Dendritic cell treated with granulocyte-macrophage colony-stimulating factor and Interleukin-4, amounts not matched to agents 40 ng/mL and 50 ng/mL, for 4 days (primary cell): Measurements from ENCODE around the gene WNT3A.
"Not testable (repeated sequence)": the region's sequence is repeated elsewhere in the genome, so short reads cannot be mapped to it uniquely, and the experiment has no call there.

Experiments
- H3K27ac Mint-ChIP-seq: one replicate; pipeline ENCODE4 v1.8.0; 2022; ENCODE audit warnings: mild to moderate bottlenecking, mixed read lengths
- H3K27me3 Mint-ChIP-seq: one replicate; pipeline ENCODE4 v1.8.0; 2022; ENCODE audit warnings: mild to moderate bottlenecking, mixed read lengths
- H3K36me3 Mint-ChIP-seq: one replicate; pipeline ENCODE4 v1.8.0; 2022; ENCODE audit warnings: low read depth, mixed read lengths
- H3K4me1 Mint-ChIP-seq: one replicate; pipeline ENCODE4 v1.8.0; 2022; ENCODE audit warnings: low read depth, mixed read lengths
- H3K4me3 Mint-ChIP-seq: one replicate; pipeline ENCODE4 v1.8.0; 2022; ENCODE audit warnings: mild to moderate bottlenecking, moderate library complexity, mixed read lengths
- H3K9me3 Mint-ChIP-seq: one replicate; pipeline ENCODE4 v1.8.0; 2022; ENCODE audit warnings: mixed read lengths
- intact Hi-C: fragments of 100-400 bp; cut with micrococcal nuclease; formaldehyde crosslinking; loops from one replicate; pipeline ENCODE4 v1.15.0; 2022

WNT3A gene

DNA sequence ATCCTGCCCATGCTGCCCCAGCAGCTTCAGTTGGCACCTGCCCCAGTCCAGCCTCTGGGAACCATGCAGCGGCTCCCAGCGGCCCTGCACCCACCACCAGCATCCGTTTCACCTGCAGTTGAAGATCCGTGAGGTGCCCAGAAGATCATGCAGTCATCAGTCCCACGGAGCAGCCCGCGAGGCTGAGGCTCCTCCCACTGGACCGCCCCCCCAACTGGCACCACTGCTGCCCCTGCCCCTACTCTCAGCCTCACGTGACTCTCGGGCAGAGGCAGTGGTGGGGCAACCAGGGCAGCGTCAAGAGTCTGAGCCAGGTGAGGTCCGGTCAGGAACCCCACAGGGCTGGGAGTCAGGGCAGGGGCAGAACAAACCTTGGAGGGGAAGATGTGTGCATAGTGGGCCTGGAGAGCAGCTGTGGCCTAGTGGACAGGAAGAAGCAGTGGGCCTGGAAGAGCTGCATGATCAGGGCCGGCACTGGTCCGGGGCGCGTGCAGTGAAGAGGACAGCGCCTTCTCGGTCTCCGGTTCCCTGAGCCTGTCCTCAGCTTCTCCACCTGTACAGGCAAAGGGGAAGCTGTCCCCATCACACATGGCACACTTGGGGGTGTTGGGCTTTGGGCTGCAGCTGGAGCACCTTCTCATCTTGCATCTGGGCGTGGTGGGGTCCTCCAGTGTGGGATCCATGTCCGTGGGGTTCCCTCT lies 31.1 kb upstream of the WNT3A start:
- not testable (repeated sequence) for H3K4me1 Mint-ChIP-seq

DNA sequence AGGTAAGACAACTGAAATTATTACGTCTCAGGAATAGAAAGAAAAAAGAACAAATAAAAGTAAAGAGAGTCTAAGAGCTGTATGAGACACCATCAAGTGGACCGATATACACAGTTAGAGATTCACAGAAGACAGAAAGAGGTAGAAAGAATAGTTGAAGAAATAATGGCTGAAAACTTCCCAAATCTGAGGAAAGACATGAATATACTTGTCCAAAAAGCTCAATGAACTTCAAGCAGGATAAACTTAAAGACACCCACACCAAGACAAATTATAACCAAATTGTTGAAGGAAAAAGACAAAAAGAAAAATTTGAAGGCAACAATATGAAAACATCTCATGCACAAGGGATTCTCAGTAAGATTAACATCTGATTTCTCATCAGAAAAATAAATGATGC lies 19.6 kb upstream of the WNT3A start:
- Mint-ChIP-seq H3K9me3 (no peaks in the 10 kb centered on the region), H3K27ac (no peak overlapping the region), H3K4me3 (no peak overlapping the region), H3K27me3 (peaks cover 12% of the 10 kb centered on the region), H3K4me1 (no peaks in the 10 kb centered on the region), H3K36me3 (no peaks in the 10 kb centered on the region)
- intact Hi-C loops = no loop called here

More for the DNA sequence above, 31.1 kb upstream of the WNT3A start:
- H3K4me3 Mint-ChIP-seq, intact Hi-C loops, H3K9me3 Mint-ChIP-seq, H3K27ac Mint-ChIP-seq, H3K27me3 Mint-ChIP-seq, H3K36me3 Mint-ChIP-seq: not testable (repeated sequence)

DNA sequence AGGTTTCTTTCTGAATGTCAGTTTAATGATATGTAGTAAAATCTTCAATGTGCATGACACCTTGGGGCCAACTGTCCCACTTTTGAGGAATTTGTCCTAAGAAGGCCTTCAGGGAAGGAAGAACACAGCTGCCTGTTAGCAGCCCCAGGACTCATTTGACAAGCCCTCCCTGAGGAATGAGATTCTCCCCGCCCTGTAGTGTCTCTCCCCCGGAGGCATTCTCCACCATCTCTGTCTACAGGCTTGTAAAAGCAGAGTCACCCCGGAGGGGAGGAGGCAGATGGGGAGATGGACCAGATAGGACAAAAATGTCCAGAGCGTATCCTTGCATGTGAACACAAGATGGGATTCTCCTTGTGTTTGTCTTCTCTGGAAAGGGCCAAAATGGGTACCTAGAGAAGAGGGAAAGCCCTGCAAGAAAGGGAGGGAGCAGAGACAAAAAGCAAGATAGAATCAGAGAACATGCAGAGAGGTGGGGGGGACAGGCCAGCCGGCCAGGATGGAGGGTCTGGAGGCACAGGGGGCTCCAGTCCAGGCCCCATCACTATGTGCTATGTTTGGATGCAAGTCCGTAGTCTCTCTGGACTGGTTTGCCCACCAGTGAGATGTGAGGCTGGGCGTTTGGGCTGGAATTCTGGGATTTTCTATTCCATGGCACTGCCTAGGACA lies 12.0 kb upstream of the WNT3A start:
- Mint-ChIP-seq H3K27ac (no peak overlapping the region), H3K4me1 (no peaks in the 10 kb centered on the region), H3K4me3 (no peak overlapping the region), H3K9me3 (peaks cover 15% of the 10 kb centered on the region), H3K36me3 (no peaks in the 10 kb centered on the region), H3K27me3 (peaks cover 10% of the 10 kb centered on the region)
- intact Hi-C loops = loop anchor here (10.0 kb wide), 1 partner anchor 80 kb away; no protein-coding TSS in a partner anchor

DNA sequence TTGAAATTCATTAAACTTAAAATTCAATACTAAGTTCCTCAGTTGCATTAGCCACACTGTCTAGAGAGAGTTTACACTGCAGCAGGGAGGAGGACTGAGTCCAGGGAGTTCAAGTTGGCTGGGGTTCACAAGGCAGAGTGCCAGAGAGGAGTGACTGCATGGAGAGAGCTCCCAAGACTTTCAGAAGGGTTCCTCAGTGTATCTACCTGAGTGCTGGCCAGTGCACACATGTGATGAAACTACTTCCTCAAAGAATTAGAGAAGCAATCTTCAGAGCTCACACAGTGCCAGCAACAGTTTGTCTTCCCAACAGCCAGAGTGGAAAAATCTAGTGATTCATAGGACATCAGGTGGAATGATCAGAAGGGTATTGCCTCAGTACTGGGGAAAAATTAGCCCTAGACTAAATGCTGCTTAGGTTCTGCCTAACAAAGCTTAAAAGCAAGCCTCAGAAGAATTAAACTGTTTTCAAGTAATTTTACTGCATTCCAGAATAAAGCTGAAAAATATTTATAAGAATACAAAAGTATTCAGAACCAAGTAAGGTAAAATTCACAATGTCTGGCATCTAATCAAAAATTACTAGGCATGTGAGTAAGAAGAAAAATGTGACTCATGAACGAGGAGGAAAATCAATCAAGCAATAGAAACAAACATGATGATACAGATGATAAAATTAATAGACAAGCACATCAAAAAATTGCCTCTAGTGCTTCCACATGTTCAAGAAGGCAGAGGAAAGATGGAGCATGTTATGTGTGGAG lies 10.4 kb upstream of the WNT3A start:
- Mint-ChIP-seq H3K4me1 (no peaks in the 10 kb centered on the region), H3K27me3 (peaks cover 11% of the 10 kb centered on the region), H3K27ac (no peak overlapping the region), H3K36me3 (no peaks in the 10 kb centered on the region), H3K4me3 (no peak overlapping the region), H3K9me3 (peaks cover 15% of the 10 kb centered on the region)
- intact Hi-C loops = loop anchor here (10.0 kb wide), 1 partner anchor 78 kb away; no protein-coding TSS in a partner anchor

DNA sequence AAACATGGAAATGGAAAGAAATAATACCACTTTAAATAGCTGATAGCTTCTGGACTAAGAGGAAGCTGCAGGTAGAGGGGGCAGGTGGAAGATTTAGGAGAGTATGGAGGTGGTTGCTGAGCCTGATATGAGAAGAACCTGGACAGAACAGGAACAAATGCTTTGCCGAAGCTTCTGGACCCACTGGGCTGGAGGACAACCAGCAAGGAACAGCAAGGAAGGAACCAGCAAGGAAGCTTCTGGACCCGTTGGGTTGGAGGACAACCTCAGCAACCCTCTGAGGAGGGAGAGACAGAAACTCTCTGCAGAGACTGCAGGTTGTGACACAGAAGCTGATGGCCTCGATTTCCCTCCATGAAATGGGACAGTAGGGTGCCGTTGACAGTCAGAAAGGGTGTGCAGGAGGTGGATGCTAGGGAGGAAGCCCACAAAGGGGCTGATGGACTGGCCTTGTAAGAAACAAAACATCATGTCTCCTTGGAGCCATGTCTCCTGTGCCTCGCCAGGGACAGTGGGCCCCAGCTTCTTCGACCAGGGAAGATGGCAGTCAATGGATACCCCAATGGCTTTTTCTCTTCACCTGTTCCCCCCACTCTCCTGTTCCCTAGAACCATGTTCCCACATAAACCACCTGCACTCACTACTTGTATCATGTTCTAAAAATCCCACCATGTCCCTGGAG lies 8.3 kb upstream of the WNT3A start:
- H3K27ac Mint-ChIP-seq = no peak overlapping the region
- intact Hi-C loops = loop anchor here (1.0 to 10.0 kb wide), 2 partner anchors 76 to 517 kb away; no protein-coding TSS in a partner anchor
- no peaks in the 10 kb centered on the region for H3K36me3 Mint-ChIP-seq
- H3K27me3 Mint-ChIP-seq = peaks cover 15% of the 10 kb centered on the region
- peaks cover 1% of the 10 kb centered on the region for H3K4me1 Mint-ChIP-seq
- H3K9me3 Mint-ChIP-seq = peaks cover 15% of the 10 kb centered on the region
- no peak overlapping the region for H3K4me3 Mint-ChIP-seq

DNA sequence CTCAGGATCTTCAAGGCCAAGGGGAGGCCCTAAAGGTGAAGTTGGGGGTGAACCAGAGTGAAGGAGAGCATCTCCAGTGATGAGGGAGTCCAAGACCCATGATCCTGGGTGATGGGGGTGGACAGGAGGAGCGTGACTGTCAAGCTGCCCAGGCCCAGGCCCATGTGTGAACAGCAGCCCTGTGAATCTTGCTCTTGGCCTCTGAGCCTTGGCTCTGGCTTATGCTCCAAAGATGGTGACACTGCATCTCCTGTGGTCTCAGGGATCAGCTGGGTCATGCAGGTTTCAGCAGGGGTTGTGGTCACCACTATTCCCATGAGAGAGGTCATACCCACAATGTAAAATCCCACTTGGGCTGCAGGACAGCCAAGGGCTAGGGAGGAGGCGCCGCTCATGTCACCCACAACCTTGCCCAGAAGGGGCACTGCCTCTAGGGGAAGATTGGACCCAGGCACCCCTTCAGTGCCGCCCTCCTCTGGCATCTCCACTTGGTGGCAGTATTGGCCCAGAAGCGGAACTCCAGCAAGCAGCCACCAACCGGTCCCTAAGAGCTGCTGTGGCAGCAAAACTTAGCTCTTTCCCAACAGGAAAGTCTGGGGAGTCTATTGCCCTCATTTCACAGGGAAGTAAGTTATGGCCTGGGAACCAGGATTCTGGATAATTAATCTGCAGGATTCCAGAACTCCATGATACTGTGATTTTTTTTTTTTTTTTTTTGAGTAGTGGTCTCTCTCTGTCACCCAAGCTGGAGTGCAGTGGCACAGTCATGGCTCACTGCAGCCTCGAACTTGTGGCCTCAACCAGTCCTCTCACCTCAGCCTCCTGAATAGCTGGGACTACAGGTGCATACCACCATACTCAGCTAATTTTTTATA lies 7.5 kb upstream of the WNT3A start:
- no peak overlapping the region for H3K27ac Mint-ChIP-seq
- no peak overlapping the region for H3K4me3 Mint-ChIP-seq
- H3K9me3 Mint-ChIP-seq = peaks cover 15% of the 10 kb centered on the region
- peaks cover 21% of the 10 kb centered on the region for H3K27me3 Mint-ChIP-seq
- H3K36me3 Mint-ChIP-seq = no peaks in the 10 kb centered on the region
- peaks cover 6% of the 10 kb centered on the region for H3K4me1 Mint-ChIP-seq
- intact Hi-C loops = loop anchor here (1.0 to 10.0 kb wide), 2 partner anchors 76 to 516 kb away; no protein-coding TSS in a partner anchor

DNA sequence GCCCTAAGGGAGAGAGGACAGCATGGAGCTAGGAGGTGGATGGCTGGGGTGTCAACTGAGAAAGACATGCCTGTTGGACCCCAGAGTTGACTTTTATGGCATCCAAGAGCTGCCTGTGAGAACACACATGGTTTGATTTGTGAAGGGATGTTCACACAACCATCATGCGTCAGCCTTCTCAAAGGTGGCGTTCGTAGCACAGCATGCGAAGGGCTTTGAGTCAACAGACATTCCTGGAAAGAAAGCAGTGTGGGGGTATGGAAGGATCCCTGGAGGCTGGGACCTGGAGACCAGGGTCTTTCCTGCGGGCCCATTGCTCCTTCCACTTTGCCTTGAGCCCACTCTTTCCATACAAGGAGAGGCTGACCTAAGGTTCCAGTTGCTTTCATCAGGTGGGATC lies 6.4 kb upstream of the WNT3A start:
- intact Hi-C loops = no loop called here
- Mint-ChIP-seq H3K36me3 (no peaks in the 10 kb centered on the region), H3K27me3 (peaks cover 32% of the 10 kb centered on the region), H3K9me3 (peaks cover 15% of the 10 kb centered on the region), H3K27ac (no peak overlapping the region), H3K4me3 (no peak overlapping the region), H3K4me1 (peaks cover 6% of the 10 kb centered on the region)

DNA sequence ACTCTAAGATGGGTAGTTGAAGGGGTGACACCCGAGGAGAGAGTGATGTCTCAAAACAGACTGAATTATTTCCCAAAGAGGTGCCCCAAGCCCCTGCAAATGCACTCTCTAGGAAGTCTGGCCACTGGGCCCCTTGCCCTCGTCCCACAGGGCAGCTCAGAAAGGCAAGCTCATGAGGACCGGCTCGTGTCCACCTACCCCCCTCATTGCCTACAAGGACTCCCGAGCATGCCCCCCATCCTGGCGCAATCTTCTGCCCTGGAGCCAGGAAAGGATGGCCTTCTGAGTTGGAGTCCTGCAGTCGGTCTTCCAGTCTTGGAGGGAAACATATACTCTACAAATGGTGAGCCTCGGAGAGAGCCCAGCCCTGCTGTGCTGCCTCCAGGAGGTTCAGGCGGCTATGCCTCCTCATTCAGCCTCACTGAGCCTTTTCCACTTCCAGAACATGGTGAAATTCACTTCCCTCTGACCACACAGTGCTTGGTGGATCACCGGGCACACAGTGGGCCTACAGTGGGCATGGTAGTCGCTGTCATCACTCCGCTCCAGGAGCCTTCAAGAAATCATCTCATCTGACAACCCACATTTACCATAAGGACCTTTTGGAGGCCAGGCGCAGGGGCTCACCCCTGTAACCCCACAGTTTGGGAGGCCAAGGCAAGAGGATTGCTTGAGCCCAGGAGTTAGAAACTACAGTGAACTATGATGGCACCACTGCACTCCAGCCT lies 5.8 kb upstream of the WNT3A start:
- intact Hi-C loops = no loop called here
- peaks cover 38% of the 10 kb centered on the region for H3K27me3 Mint-ChIP-seq
- no peak overlapping the region for H3K4me3 Mint-ChIP-seq
- H3K4me1 Mint-ChIP-seq = peaks cover 6% of the 10 kb centered on the region
- H3K9me3 Mint-ChIP-seq = peaks cover 15% of the 10 kb centered on the region
- no peak overlapping the region for H3K27ac Mint-ChIP-seq
- H3K36me3 Mint-ChIP-seq = no peaks in the 10 kb centered on the region

DNA sequence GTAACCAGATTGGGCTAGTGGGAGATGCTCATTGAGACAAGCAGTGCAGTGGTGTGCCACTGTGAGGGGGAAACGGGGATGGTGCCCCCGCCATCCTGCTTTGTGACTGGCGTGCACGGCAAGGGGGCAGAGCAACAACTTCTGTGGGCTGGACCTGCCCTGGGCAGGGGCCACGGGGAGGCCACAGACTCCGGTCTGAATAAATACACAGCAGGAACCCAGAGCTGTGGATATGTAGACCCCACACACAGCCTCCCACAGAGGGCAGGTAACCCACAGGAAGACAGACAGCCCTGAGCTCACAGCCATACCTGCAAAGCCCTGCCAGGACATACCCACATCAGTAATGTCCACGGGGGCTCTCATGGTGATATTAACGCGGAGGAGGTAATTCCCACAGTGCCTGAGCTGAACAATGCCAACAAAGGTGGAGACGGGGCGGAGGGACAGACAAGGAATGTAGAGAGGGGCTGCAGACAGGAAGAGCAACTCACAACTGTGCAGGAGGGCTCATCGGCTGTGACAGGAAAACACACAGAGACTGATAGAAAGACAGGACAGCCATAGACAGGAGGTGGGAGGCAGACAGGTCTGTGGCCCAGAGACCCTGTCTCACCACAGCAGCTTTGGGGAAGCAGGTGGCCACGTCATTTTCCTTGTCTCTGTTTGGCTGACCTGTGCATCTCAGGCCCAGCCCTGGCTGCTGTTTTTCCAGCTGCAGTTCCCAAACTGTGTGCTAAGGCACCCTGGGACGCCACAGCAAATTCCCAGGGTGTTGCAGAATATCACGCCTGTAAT lies 4.9 kb upstream of the WNT3A start:
- H3K4me1 Mint-ChIP-seq = peaks cover 6% of the 10 kb centered on the region

DNA sequence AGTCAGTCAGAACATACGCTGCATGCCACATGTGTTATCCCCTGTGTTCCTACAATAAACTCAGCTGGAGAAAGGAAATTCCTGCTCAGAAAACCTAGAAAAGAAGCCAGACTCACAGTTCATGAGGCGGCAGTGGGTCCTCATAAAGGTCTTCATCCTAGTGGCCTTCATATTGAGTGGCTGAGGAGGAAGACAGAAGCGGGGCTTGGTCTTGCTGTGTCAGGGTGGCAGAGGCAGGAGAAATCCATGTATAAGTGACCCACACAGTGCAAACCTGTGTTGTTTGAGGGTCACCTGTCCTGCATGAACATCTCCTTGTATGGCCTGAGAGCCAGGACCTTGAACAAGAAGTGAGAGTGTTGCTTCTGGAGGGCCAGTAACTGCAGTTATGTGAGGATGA lies 4.0 kb upstream of the WNT3A start:
- intact Hi-C loops = no loop called here
- no peaks in the 10 kb centered on the region for H3K36me3 Mint-ChIP-seq
- no peak overlapping the region for H3K27ac Mint-ChIP-seq
- H3K4me1 Mint-ChIP-seq = peaks cover 6% of the 10 kb centered on the region
- peaks cover 48% of the 10 kb centered on the region for H3K27me3 Mint-ChIP-seq
- H3K9me3 Mint-ChIP-seq = peaks cover 5% of the 10 kb centered on the region
- no peak overlapping the region for H3K4me3 Mint-ChIP-seq

More for the DNA sequence above, 4.9 kb upstream of the WNT3A start:
- Mint-ChIP-seq H3K27ac (no peak overlapping the region), H3K36me3 (no peaks in the 10 kb centered on the region), H3K27me3 (peaks cover 42% of the 10 kb centered on the region), H3K9me3 (peaks cover 10% of the 10 kb centered on the region), H3K4me3 (no peak overlapping the region)
- intact Hi-C loops = no loop called here

DNA sequence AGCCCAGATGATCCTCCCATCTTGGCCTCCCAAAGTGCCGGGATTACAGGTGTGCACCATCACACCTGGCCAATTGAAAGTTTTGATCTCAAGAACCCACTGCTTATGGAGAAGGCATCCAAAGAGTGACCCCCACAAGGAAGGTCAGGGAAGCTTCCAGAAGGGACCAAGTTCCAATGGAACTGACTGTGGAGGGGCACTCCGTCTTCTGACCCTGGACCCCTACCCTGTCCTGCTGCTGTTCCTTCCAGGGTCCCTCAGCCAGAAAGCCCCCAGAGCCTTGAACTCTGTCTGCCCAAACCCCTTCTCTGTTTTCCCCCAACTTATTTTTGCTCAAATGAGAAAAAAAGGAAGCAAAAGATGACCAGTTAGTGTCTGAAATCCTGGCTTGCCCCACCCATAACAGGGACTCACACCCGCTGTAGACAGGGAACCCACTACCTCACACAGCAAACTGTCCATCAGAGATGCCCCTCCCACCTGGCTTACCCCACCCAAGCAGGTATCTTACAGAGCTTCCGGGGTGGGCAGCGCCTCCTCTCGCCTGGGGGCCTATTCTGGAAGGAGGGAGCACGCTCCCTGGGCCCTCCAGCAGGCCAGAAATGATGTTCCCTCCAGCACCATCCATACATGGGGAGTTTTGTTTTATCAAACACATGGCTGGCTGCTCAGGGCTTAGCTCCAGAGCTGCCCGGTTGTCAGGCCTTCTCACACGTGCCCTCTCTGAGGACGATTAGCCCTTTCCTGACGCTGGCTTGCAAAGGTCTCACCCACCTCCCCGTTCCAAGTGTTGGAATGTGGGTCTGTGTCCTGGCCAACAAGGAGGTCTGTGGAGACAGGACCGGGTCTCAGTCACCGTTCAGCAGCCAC lies 3.1 kb upstream of the WNT3A start:
- Mint-ChIP-seq H3K4me1 (peaks cover 6% of the 10 kb centered on the region), H3K27me3 (peaks cover 57% of the 10 kb centered on the region), H3K27ac (no peak overlapping the region), H3K36me3 (no peaks in the 10 kb centered on the region), H3K9me3 (no peaks in the 10 kb centered on the region), H3K4me3 (no peak overlapping the region)
- intact Hi-C loops = no loop called here
